ENCODE measurements around the gene CES2. TPM values are rescaled to one million over a fixed set of nuclear protein-coding genes. Genes with fewer than 3 reads are reported as not detected.

CES2 gene
- total RNA-seq, 6 experiments from 2014 or later: 35.1 to 42.3 (median 40.2) TPM

DNA sequence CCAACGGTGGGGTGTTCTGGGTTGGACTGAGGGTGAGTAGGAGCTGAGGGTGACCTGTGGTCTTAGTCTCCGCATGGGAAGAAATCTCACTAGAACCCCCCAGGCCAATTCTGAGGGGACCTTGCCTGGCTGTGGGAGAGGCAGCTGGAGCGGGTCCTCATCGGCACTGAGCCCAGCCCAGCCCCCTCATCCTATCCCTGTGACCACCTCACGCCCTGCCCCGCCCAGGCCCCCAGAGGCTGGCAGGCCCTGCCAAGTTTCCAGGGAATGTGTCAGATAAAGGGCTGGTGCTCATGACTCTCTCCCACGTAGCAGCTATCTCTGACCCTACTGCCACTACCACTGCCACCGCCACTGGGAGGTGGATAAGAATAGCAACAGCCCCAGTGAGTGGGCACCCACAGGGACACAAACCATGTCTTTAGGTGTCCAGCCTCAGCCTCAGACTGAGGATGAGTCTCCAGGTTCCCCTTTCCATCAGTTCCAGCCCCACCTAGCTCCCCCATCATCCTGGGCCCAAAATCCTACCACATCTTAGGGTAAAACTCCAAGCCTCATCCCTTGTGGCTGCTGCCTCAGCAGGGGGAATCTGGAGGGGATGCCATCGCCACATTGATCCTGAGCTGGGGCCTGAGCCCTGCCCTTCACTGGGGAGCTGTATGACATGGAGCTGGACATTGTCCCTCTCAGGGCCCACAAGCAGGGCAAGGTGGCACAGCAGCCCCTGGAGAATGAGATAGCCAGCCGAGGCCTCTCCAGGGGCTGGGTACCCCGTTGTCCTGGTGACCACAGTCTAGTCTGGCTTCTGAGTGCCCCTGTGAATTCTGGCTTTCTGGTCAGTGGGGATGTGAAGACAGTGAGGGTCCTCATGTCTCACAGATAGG is 31.5 kb upstream of the CES2 start:
- Mint-ChIP-seq H3K4me1 (ENCODE audit: low read depth) (peaks cover 34% of the 10 kb centered on the region), H3K27me3 (ENCODE audit: insufficient read depth) (peaks cover 16% of the 10 kb centered on the region), H3K27ac (no peak overlapping the region), H3K9me3 (no peaks in the 10 kb centered on the region), H3K36me3 (ENCODE audit: low read depth) (no peaks in the 10 kb centered on the region), H3K4me3 (no peak overlapping the region)
- TF ChIP-seq, protein P1, sequence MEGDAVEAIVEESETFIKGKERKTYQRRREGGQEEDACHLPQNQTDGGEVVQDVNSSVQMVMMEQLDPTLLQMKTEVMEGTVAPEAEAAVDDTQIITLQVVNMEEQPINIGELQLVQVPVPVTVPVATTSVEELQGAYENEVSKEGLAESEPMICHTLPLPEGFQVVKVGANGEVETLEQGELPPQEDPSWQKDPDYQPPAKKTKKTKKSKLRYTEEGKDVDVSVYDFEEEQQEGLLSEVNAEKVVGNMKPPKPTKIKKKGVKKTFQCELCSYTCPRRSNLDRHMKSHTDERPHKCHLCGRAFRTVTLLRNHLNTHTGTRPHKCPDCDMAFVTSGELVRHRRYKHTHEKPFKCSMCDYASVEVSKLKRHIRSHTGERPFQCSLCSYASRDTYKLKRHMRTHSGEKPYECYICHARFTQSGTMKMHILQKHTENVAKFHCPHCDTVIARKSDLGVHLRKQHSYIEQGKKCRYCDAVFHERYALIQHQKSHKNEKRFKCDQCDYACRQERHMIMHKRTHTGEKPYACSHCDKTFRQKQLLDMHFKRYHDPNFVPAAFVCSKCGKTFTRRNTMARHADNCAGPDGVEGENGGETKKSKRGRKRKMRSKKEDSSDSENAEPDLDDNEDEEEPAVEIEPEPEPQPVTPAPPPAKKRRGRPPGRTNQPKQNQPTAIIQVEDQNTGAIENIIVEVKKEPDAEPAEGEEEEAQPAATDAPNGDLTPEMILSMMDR (IDR thresholded peaks at IDR 0.05): no peak
- DNase-seq: no peak

DNA sequence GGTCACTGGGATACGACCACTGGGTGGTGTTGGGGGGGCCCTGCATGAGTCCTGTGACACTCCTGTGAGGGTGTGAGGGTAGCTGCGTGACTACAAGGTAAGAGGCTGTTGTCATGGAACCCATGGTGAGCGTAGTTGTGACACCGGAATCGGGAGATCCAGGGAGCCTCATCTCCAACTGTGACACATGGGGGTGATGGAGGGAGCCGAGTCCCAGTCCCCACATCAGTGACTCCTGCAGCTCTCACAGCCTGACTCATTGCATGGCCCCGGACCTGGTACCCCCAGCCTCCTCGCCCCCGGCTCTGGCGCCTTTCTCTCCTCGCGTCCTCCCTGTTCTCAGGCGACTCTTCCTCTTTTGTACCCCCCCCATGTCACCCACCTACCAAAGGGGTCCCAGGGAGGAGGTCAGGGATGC is 30.9 kb upstream of the CES2 start:
- DNase-seq: no peak
- Mint-ChIP-seq H3K4me1 (ENCODE audit: low read depth) (peaks cover 28% of the 10 kb centered on the region), H3K4me3 (no peak overlapping the region), H3K27ac (no peak overlapping the region), H3K9me3 (no peaks in the 10 kb centered on the region), H3K36me3 (ENCODE audit: low read depth) (no peaks in the 10 kb centered on the region), H3K27me3 (ENCODE audit: insufficient read depth) (peaks cover 19% of the 10 kb centered on the region)
- TF ChIP-seq, protein P1 (IDR thresholded peaks at IDR 0.05): no peak

DNA sequence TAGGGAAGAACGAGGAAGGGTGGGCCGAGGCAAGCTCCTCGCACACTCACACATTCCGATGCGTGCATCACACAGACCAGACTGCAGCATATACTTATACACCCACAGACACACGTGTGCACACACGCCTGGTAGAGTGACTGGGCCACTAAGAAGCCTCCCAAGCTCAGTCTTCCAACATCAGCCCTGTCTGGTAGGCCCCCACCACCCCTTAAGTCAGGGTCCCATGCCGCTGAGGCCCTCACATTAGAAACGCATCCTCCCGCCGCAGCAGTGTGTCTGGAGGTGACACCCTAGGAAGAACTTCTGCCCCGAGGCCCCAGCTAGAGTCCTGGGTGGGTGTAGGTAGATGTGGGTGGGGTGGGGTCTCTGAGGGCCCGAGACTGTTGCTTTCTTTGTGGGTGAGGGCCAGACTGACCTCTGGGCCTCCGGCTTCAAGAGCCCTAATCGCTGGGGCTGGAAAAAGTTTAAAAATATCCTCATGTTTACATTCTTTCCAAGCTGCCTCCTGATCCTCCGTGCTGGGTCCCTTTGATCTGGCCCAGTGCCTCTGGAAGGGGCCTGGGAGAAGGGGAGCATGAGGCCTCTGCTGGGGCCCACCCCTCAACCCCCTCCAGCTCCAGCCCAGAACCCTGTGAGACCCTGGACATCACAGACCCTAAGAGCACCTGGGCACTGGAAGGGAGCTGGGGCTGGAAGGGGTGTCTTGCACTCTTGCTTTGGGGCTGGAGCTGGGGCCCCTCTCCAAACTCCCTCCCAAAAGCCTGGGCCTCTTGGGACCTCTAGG is 30.3 kb upstream of the CES2 start:
- TF ChIP-seq, protein P1 (IDR thresholded peaks at IDR 0.05): no peak
- no peak overlapping the region for H3K4me3 Mint-ChIP-seq
- H3K36me3 Mint-ChIP-seq (ENCODE audit: low read depth): no peaks in the 10 kb centered on the region
- no peaks in the 10 kb centered on the region for H3K9me3 Mint-ChIP-seq
- H3K27me3 Mint-ChIP-seq (ENCODE audit: insufficient read depth): peaks cover 19% of the 10 kb centered on the region
- peaks cover 22% of the 10 kb centered on the region for H3K4me1 Mint-ChIP-seq (ENCODE audit: low read depth)
- H3K27ac Mint-ChIP-seq: peak overlapping the region; percentile 29; the same call in 1 of the 2 replicates
- no peak for DNase-seq

DNA sequence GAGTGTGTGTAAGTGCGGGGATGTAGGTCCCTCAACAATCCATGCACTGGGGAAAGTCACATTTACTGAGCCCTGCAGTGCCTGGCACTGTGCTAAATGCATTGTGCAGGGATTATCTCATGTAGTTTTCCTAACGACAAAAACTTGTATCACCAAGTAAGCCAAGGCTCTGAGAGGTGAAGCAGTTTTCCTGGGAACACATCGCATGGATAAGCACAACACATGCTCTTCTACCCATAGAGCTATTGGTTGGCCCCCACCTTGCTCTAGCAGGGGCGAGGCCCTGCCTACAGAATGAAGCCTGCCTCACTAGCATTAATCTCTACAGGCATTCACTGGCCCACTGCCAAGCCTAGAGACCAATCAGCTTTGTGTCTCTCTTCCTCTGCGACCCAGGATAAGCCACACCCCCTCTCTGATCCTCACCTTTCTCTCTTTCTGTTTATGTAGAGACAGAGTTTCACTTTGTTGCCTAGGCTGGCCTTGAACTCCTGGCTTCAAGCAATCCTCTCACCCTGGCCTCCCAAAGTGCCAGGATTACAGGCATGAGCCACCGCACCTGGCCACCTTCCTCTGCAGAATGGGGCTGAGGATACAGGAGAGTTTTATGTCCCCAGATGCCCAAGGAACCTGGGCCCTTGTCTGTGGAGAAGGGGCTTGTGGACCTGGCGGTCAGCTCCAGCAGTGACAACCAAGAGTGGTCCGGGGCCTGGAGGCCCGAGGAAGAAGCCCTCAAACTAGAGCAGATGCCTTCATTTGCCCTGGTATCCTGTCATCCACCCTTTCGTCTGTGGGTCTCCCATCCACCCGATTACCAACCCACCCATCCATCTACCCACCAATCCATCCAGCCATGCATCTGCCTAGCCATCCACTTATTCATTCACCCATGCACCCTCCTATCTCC is 29.4 kb upstream of the CES2 start:
- H3K36me3 Mint-ChIP-seq (ENCODE audit: low read depth): no peaks in the 10 kb centered on the region
- peaks cover 14% of the 10 kb centered on the region for H3K4me1 Mint-ChIP-seq (ENCODE audit: low read depth)
- H3K27me3 Mint-ChIP-seq (ENCODE audit: insufficient read depth): peaks cover 19% of the 10 kb centered on the region
- H3K27ac Mint-ChIP-seq: no peak overlapping the region
- no peak overlapping the region for H3K4me3 Mint-ChIP-seq
- DNase-seq: no peak
- H3K9me3 Mint-ChIP-seq: no peaks in the 10 kb centered on the region
- TF ChIP-seq, protein P1 (IDR thresholded peaks at IDR 0.05): no peak

Data from HFFc6 (cell line).